Measurements from ENCODE around the gene SPTAN1.
"Not testable (repeated sequence)": the region's sequence is repeated elsewhere in the genome, so short reads cannot be mapped to it uniquely, and the experiment has no call there.

SPTAN1 gene

DNA sequence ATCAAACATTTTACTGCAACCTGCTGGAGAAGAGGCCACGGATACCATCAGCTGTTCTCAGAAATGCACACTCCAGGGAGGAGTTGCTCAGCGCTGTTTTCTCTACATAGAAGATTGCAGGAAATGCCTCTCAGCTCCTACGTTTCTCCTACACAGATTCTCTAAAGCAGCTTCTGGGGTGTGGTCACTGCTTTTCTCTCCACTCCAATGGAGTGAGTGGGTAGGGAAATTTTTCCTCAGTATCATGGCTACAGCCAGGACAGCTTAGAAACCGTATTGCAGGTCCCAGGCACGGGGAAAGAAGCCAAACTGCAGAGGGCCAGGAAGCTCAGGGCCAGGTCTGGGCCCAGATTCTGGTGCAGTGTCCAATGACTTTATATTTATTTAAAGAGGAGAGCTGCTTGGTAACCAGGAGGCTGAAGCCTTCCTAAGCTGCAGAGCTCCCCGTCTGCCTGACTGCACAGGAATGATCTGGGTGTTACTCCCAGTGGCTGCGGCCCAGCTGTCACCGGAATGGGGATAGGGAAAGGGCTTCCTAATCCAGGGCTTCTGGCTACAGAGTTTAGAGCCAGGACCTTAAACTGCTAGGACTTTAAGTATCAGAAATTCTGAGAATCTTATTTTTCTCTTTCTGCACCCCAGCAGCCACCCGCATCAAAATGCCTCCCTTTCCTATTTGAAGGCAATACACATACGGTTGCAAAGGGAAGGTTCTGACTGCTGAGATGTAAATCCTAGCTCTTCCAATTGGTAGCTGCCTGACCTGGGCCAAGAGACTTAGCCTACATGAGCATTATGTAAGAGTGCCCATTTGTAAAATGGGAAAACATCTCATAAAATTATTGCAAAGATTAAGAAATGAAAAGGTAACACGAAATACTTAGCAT is 1.4 kb upstream of the SPTAN1 start:
- DNase-seq = peak; percentile 5
- in situ Hi-C loops (cut with HindIII; ENCODE audit: low pct_ligation_motif_present, low pct_unique_long_range_greater_than_20kb, low sequenced_read_pairs) = no loop called here

GRCh38 chr9:128551657-128552152 is 682 bp upstream of the SPTAN1 start:
- no peak for DNase-seq
- in situ Hi-C loops (cut with HindIII; ENCODE audit: low pct_ligation_motif_present, low pct_unique_long_range_greater_than_20kb, low sequenced_read_pairs) = no loop called here

DNA sequence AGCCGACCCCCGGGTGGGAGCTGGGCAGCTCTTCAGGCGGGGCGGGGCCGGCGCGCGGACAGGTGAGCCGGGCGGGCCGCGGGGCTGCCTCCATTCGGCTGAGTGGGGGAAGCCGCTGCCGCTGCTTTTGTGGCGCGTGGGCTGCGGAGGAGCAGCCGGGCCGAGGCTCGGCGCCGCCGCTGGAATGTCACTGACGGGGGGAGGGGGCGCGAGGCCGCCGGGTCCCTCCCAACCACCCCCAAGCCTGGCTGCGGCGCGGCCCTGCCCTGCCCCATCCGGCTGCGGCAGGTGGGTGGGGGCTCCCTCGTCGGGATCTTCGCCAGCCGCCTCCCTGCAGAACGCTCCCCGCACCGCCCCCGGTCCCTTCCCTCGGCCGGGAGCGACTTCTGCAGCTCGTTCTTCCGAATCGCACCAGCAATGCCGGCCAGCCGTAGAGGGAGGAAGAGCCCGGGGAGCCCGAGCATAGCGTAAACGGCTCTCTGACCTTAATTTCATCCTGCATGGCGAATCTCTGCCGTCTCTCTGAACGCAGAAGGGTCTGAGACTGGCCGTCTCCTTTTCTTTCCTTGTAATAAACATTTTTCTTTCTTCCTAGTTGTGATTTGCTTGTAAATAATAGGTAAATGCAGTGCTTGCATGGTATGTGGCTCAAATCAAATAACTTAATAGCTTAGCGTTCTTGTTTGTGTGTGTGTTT is 505 bp downstream of the SPTAN1 start:
- in situ Hi-C loops (cut with HindIII; ENCODE audit: low pct_ligation_motif_present, low pct_unique_long_range_greater_than_20kb, low sequenced_read_pairs) = no loop called here
- DNase-seq = peak; percentile 43

DNA sequence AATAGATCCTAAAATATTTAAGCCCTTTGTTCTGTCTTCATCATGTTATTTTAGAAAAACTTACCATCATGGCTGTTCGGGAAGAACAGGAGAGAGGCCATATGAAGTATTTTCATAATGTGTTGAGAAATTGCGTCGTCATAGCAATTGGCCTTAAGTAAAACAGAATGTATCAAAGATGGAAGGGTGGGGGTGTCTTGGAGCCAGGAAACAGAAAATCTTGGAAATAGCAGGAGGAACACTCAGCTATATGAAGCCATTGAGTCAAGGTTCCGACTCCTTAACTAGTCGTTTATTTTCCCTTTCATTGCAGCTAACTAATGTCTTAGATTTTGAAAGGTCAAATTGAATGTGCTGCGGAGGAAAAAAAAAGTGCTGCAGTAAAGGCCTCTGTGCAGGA is 1.3 kb downstream of the SPTAN1 start:
- DNase-seq = peak; percentile 29
- in situ Hi-C loops (cut with HindIII; ENCODE audit: low pct_ligation_motif_present, low pct_unique_long_range_greater_than_20kb, low sequenced_read_pairs) = no loop called here

- in situ Hi-C loops (cut with HindIII; ENCODE audit: low pct_ligation_motif_present, low pct_unique_long_range_greater_than_20kb, low sequenced_read_pairs) = no loop called here
- DNase-seq = peak; percentile 88
Measured at GRCh38 chr9:128554155-128554862, 1.9 kb downstream of the SPTAN1 start.

GRCh38 chr9:128555180-128555721 is 2.9 kb downstream of the SPTAN1 start:
- DNase-seq = peak; percentile 79
- in situ Hi-C loops (cut with HindIII; ENCODE audit: low pct_ligation_motif_present, low pct_unique_long_range_greater_than_20kb, low sequenced_read_pairs) = no loop called here

GRCh38 chr9:128556276-128556675 is 3.9 kb downstream of the SPTAN1 start:
- in situ Hi-C loops (cut with HindIII; ENCODE audit: low pct_ligation_motif_present, low pct_unique_long_range_greater_than_20kb, low sequenced_read_pairs) = no loop called here
- DNase-seq = no peak

DNA sequence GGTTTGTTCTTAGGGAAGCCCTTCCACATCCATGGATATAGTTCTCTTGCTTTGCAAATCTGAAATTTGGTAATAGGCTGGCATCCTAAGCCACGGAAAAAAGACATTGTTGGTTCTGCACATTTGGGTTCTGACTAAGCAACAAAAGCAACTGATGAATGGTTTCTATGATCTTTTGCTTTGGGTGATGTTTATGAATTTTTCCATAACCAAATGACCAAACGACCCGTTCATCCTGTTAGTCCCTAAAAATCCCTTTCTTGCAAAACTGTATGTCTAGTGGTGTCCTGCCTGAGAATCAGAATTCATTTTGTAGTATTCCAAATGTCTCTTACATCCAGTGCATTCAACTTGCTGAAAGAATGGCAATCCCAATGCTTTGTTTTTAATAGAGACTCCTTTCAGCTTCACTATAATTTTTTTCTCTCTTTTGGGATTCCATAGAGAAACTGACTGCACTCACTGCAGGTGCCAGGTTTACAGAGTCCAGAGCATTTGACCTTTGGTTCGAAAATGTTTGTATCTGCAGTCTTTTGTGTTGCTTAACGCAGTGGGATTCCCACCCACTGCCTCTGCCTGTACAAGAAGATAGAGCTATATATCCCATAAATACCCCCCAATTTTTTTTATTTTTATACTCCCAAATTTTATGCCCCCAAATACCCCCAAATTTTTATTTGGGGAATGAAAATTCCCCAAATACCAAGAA is 4.7 kb downstream of the SPTAN1 start:
- in situ Hi-C loops (cut with HindIII; ENCODE audit: low pct_ligation_motif_present, low pct_unique_long_range_greater_than_20kb, low sequenced_read_pairs) = no loop called here
- DNase-seq = no peak

DNA sequence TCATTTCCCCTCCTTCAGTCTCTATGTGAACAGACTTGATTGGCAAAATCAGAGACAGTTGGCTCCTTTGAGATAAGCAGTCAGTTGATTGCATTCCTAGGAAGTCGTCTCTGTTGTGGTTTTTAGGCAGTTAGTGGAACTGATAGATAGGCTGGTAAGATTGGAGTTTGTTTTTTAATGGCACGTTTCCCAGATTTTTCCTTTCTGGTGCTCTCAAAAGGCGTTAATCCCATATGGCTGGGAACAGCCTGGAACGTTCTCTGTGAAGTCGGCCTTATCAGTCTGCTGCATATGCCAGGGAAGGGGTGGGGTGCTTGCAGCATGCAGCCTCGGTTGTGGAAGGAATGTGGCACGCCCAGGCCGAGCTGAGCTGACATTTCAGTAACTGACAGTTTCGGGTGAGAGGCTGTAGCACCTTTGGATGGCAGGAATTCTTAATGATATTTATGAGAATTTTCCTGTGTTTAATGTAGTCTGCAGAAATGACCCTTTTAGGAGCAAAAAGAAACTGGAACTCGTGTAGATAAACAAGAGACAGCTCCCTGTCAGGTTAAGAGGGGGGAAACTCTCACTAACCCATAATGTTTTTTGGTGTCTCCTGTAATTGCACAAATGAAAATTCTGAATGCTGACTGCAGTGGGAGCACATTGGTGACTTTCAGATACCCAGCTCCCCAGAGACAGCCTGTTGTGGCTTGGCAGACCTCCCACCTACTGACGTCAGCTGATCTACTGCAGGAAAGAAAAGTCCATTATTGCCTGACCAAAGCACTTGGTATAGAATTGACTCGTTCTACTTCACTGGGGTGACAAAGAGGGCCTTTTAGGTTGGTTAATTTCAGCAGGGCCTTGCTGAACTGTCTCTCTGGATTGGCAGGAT is 6.3 kb downstream of the SPTAN1 start:
- peak; percentile 75 for DNase-seq
- in situ Hi-C loops (cut with HindIII; ENCODE audit: low pct_ligation_motif_present, low pct_unique_long_range_greater_than_20kb, low sequenced_read_pairs) = no loop called here

DNA sequence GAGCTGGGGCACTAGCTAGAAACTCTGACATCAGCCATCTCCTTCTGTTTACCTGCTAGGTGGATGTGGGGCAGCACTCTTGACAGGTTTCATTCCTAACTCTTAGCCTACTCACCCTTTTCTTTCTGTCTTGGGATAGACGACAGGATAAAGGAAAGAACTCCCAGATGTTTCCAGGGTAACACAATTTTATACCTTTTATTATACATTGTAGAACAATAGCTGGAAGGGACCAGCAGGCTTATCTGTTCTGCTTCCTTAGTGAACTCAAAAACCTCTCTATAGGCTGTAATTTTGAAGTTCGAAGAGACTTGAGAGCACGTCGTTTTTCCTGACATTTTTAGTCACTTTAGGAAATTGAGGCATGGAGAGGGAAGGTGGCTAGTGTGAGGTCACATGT is 13.2 kb downstream of the SPTAN1 start:
- no peak for DNase-seq
- in situ Hi-C loops (cut with HindIII; ENCODE audit: low pct_ligation_motif_present, low pct_unique_long_range_greater_than_20kb, low sequenced_read_pairs) = no loop called here

DNA sequence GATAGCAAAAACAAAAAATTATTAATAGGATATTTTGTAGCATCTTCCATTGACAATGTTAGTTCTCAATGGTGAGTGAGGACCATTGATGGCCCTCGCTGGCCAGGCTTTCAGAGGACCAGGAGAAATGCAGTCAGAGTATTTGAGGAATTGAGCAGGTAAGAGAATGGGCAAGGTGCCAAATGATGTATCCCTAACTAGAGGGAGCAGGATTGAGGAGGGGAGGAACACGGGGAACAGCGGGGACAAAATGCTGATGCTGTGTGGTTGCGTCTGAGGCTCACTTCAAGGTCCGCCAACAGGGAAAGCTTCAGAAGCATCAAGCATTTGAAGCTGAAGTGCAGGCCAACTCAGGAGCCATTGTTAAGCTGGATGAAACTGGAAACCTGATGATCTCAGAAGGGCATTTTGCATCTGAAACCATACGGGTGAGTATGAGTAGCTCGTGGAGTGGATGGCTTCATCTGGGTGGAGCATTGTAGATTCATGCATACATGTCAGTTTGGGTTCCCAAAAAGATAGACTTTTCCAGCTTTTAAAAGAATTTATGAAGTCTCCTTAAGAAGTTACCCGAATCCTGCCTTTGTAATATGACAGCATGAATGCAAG is 16.2 kb downstream of the SPTAN1 start:
- in situ Hi-C loops (cut with HindIII; ENCODE audit: low pct_ligation_motif_present, low pct_unique_long_range_greater_than_20kb, low sequenced_read_pairs) = no loop called here
- DNase-seq = no peak

DNA sequence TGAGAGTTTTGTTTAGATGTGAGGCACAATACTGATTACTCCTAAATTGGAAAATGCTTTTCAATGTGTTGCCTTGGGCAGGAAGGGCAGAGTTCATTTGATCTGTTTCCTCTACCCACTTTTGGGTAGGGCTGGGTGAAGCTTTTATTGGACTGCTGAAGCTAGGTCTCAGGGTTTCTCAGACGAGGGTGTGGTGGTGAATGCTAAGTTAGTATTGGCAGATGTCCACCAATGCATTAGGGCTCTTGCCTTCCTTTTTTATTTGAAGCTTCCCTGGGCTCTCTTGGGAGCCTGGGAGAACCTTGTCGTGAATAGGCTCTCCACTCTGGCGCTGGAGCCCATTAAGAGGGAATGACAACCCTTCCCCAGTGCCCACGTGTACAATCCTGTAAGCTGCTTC is 23.1 kb downstream of the SPTAN1 start:
- no peak for DNase-seq
- in situ Hi-C loops (cut with HindIII; ENCODE audit: low pct_ligation_motif_present, low pct_unique_long_range_greater_than_20kb, low sequenced_read_pairs) = no loop called here

DNA sequence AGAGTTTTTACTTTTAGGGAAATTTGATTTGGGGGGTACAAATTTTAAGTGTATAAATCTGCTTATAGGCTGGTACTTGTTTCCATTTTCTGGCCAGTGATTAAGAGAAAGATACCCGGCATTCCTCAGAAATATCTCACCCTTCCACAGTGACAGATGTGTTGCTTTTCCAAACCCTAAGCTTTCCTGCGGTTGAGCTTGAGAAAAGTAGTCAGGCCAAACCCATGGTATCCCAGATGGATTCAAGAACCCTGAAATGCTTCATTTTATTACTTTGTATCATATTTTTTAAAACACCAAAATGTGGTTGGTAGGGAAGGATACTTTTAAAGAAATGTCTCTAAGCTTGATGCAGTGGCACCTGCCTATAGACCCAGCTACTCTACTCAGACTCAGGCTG is 23.5 kb downstream of the SPTAN1 start:
- in situ Hi-C loops (cut with HindIII; ENCODE audit: low pct_ligation_motif_present, low pct_unique_long_range_greater_than_20kb, low sequenced_read_pairs) = no loop called here
- no peak for DNase-seq

DNA sequence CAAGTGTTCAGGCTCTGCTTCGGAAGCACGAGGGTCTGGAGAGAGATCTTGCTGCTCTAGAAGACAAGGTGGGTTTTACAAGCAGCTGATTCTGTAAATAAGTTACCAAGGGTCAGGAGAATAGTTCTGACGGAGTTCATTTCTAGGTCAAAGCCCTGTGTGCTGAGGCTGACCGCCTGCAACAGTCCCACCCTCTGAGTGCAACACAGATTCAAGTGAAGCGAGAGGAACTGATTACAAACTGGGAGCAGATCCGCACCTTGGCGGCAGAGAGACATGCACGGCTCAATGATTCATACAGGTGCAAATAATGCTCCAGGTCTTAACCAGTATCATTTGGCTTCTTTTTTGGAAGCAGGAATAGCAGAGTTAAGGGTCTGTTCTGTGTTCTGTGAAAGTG is 24.8 kb downstream of the SPTAN1 start:
- no peak for DNase-seq
- in situ Hi-C loops (cut with HindIII; ENCODE audit: low pct_ligation_motif_present, low pct_unique_long_range_greater_than_20kb, low sequenced_read_pairs) = no loop called here

DNA sequence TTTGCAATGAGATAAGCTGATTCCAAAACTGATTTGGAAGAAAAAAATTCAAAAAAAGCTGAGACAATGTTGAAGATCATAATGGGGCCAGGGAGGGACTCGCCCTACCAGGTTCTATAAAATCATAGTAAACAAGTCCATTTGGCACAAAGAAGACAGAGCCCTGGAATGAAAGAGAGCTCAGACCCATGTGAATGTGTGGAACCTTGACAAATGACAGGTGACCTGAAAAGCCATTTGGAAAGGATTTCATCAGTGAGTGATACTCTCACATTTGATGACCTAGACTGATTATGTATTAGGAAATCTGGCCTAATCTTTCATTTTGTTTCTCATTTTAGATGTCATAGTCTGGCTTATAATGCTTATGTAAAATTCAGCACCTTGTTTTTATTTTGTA is 26.8 kb downstream of the SPTAN1 start:
- DNase-seq = no peak
- in situ Hi-C loops (cut with HindIII; ENCODE audit: low pct_ligation_motif_present, low pct_unique_long_range_greater_than_20kb, low sequenced_read_pairs) = no loop called here

GRCh38 chr9:128580731-128581130 is 28.3 kb downstream of the SPTAN1 start:
- in situ Hi-C loops (cut with HindIII; ENCODE audit: low pct_ligation_motif_present, low pct_unique_long_range_greater_than_20kb, low sequenced_read_pairs) = no loop called here
- DNase-seq = no peak

DNA sequence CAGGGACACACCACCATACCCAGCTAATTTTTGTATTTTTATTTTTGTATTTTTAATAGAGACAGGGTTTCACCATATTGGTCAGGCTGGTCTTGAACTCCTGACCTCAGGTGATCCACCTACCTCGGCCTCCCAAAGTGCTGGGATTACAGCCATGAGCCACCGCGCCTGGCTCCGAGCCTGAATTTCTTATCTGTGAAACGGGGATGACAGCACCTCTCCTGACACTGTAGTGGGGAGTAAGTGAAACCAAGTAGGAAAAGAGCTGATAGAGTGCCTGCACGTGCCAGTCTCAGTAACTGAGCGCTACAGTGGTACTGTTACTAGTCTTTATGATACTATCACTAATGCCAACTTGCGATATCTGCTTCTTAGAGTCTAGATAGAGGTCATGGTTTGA is 32.8 kb downstream of the SPTAN1 start:
- DNase-seq; in situ Hi-C loops (cut with HindIII; ENCODE audit: low pct_ligation_motif_present, low pct_unique_long_range_greater_than_20kb, low sequenced_read_pairs): not testable (repeated sequence)

Data from ACHN (cell line).